HepG2 (cell line): Measurements from ENCODE around the gene TIFAB. TPM values are rescaled to one million over a fixed set of nuclear protein-coding genes. Genes with fewer than 3 reads are reported as not detected.

ENCODE experiments used
- ATAC-seq: fragments of 200-7000 bp; cut with Tn5 transposase; 3 replicates; pipeline ENCODE4 v1.9.1; 2020; ENCODE audit warnings: mild to moderate bottlenecking, moderate library complexity
- BruUV-seq: library from RNA; stranded (reverse); fragments of 400-500 nt; replicated peaks from 2 replicates; lab custom pipeline; 2021; lab: Mats Ljungman, UMichigan
- CTCF ChIA-PET: fragments of 300-600 bp; formaldehyde crosslinking; extraction: SDS; loops from one replicate; lab custom pipeline; 2021; ENCODE audit warnings: low total read pairs, inconsistent platforms, low intra/inter-chr PET ratio; lab: Yijun Ruan, JAX
- POLR2A ChIA-PET: fragments of 350-600 bp; sonication (Branson Sonifier 250); formaldehyde crosslinking; loops from one replicate; lab custom pipeline; 2020; ENCODE audit warnings: antibody characterized with exemption, inconsistent platforms; lab: Yijun Ruan, JAX
- DNase-seq: peaks from one replicate; pipeline ENCODE4 v3.0.0-alpha.2; 2015; ENCODE audit warnings: low spot score
- FAIRE-seq: peaks from 3 replicates; lab custom pipeline; 2011; peaks lifted over from hg19 to GRCh38; lab: Jason Lieb, UNC
- H2AFZ ChIP-seq: one replicate; pipeline ENCODE4 v1.6.1; 2011; ENCODE audit warnings: low read length, inconsistent platforms
- H3K27ac ChIP-seq: fragments of 300-600 bp; 3 replicates; pipeline ENCODE4 v1.8.0; 2011; ENCODE audit warnings: mixed run types, mild to moderate bottlenecking, mixed read lengths, low read length, inconsistent platforms; ENCODE audit not compliant: insufficient read depth; ENCODE audit errors: extremely low read length
- H3K27me3 ChIP-seq, 2 experiments: fragments of 200-600 bp in 1 of 2; 2 replicates in 1 of 2; 3 replicates in 1 of 2; pipeline versions ENCODE4 v1.6.0 to v1.8.0; 2011; ENCODE audit warnings: low read length in 2 of 2, mild to moderate bottlenecking in 2 of 2, moderate library complexity in 2 of 2, inconsistent platforms in 1 of 2; ENCODE audit not compliant: insufficient read depth in 2 of 2, control insufficient read depth in 1 of 2
- H3K36me3 ChIP-seq, 2 experiments: fragments of 200-600 bp in 1 of 2; replicated peaks in 1 of 2; 2 replicates in 1 of 2; 3 replicates in 1 of 2; pipeline versions ENCODE4 v1.5.1 to v1.8.0; 2011; ENCODE audit warnings: low read length in 2 of 2, inconsistent platforms in 1 of 2; ENCODE audit not compliant: insufficient read depth in 2 of 2, control insufficient read depth in 1 of 2
- H3K4me1 ChIP-seq: 2 replicates; pipeline ENCODE4 v1.5.1; 2012; ENCODE audit warnings: low read length, inconsistent platforms; ENCODE audit not compliant: insufficient read depth
- H3K4me2 ChIP-seq: 2 replicates; pipeline ENCODE4 v1.6.0; 2011; ENCODE audit warnings: low read depth, low read length, inconsistent platforms
- H3K4me3 ChIP-seq, 3 experiments: fragments of 200-600 bp in 1 of 3; sonication (generic), shearing (Covaris generic) in 1 of 3; replicated peaks in 1 of 3; 2 replicates each; pipeline ENCODE4 v1.5.1; 2011 to 2016; ENCODE audit warnings: low read length in 3 of 3, inconsistent platforms in 2 of 3, low read depth in 2 of 3, mild to moderate bottlenecking in 2 of 3, control low read depth in 1 of 3, mixed read lengths in 1 of 3; ENCODE audit not compliant: insufficient read depth in 1 of 3
- H3K79me2 ChIP-seq: one replicate; pipeline ENCODE4 v1.6.1; 2011; ENCODE audit warnings: low read length, inconsistent platforms; ENCODE audit not compliant: insufficient read depth
- H3K9ac ChIP-seq: 2 replicates; pipeline ENCODE4 v1.6.0; 2011; ENCODE audit warnings: mild to moderate bottlenecking, low read depth, low read length, inconsistent platforms; ENCODE audit not compliant: insufficient read depth
- H3K9me3 ChIP-seq: 2 replicates; pipeline ENCODE4 v1.5.1; 2012; ENCODE audit warnings: mild to moderate bottlenecking, low read length
- H4K20me1 ChIP-seq: 2 replicates; pipeline ENCODE4 v1.6.0; 2011; ENCODE audit warnings: inconsistent platforms, mild to moderate bottlenecking, low read length, moderate library complexity; ENCODE audit not compliant: insufficient read depth
- CREBL2 ChIP-seq: sonication (generic); formaldehyde crosslinking; IDR thresholded peaks from 2 replicates; pipeline ENCODE4 v1.8.1; 2023; ENCODE audit warnings: missing genetic modification reagents, mild to moderate bottlenecking, borderline replicate concordance
- EP300 ChIP-seq, 3 experiments: sonication (generic) in 1 of 3; formaldehyde crosslinking in 1 of 3; IDR thresholded peaks; 2 replicates each; pipeline versions ENCODE4 v1.5.1 to v1.6.1; 2011 to 2020; ENCODE audit warnings: low read depth in 2 of 3, low read length in 2 of 3, borderline replicate concordance in 1 of 3, improper control_type of control experiment in 1 of 3, mild to moderate bottlenecking in 1 of 3, missing genetic modification reagents in 1 of 3, moderate library complexity in 1 of 3
- FOSL2 ChIP-seq: sonication (generic); formaldehyde crosslinking; IDR thresholded peaks from 2 replicates; pipeline ENCODE4 v1.4.0; 2020; ENCODE audit warnings: missing genetic modification reagents
- MATR3 ChIP-seq: sonication (generic); formaldehyde crosslinking; IDR thresholded peaks from 2 replicates; pipeline ENCODE4 v1.4.0; 2020; ENCODE audit warnings: missing genetic modification reagents
- MEIS1 ChIP-seq: sonication (generic); formaldehyde crosslinking; IDR thresholded peaks from 2 replicates; pipeline ENCODE4 v1.9.0; 2021; ENCODE audit warnings: mild to moderate bottlenecking, missing genetic modification reagents, moderate library complexity, borderline replicate concordance
- PATZ1 ChIP-seq: sonication (generic); formaldehyde crosslinking; IDR thresholded peaks from 2 replicates; pipeline ENCODE4 v1.4.0; 2020; ENCODE audit warnings: missing genetic modification reagents
- RBM39 ChIP-seq: fragments of 200-400 bp; formaldehyde crosslinking; IDR thresholded peaks from one replicate; pipeline ENCODE4 v1.6.1; 2018; ENCODE audit warnings: antibody characterized with exemption, mild to moderate bottlenecking, low read depth, low read length; ENCODE audit not compliant: poor library complexity, severe bottlenecking
- SIN3A ChIP-seq: IDR thresholded peaks from 2 replicates; pipeline ENCODE4 v1.6.1; 2011; ENCODE audit warnings: low read depth, mild to moderate bottlenecking, control low read depth, low read length, borderline replicate concordance
- SRSF9 ChIP-seq: fragments of 200-400 bp; formaldehyde crosslinking; IDR thresholded peaks from 2 replicates; pipeline ENCODE4 v1.6.1; 2018; ENCODE audit warnings: borderline replicate concordance, mild to moderate bottlenecking, low read depth, low read length; ENCODE audit not compliant: insufficient read depth, poor library complexity, severe bottlenecking
- UBTF ChIP-seq: sonication (generic); formaldehyde crosslinking; IDR thresholded peaks from 2 replicates; pipeline ENCODE4 v1.4.0; 2020; ENCODE audit warnings: mild to moderate bottlenecking, missing genetic modification reagents
- XRCC5 ChIP-seq: fragments of 200-400 bp; formaldehyde crosslinking; optimal IDR thresholded peaks from 2 replicates; pipeline ENCODE3; 2017; ENCODE audit warnings: mild to moderate bottlenecking, low read length
- ZNF274 ChIP-seq: sonication (generic); formaldehyde crosslinking; IDR thresholded peaks from 2 replicates; pipeline ENCODE4 v1.5.1; 2020; ENCODE audit warnings: mild to moderate bottlenecking, missing genetic modification reagents
- ZNF768 ChIP-seq: sonication (generic); formaldehyde crosslinking; IDR thresholded peaks from 2 replicates; pipeline ENCODE4 v1.4.0; 2020; ENCODE audit warnings: missing genetic modification reagents
- WGBS: methylation state at CpG from one replicate; pipeline ENCODE4 v1.1.6; 2017; ENCODE audit warnings: low lambda C conversion rate; 5-methylcytosine and 5-hydroxymethylcytosine counted together
- in situ Hi-C: cut with HindIII; loops from 2 replicates; pipeline ENCODE4 v1.10.0; 2017; ENCODE audit warnings: low pct_unique_long_range_greater_than_20kb; ENCODE audit not compliant: extremely low pct_ligation_motif_present
- intact Hi-C: fragments of 100-400 bp; cut with micrococcal nuclease; formaldehyde crosslinking; loops from one replicate; pipeline ENCODE4 v1.10.0; 2022; ENCODE audit not compliant: unreplicated experiment
- polyA plus RNA-seq, 8 experiments: library from polyadenylated mRNA; depleted of rRNA in 3 of 8; stranded (reverse) in 7 of 8; unstranded in 1 of 8; fragments of >200 nt; fragmentation: Illumina TruSeq in 4 of 8; extraction: Trizol in 4 of 8; gene quantifications; 2 replicates each; pipeline versions ENCODE4 v1.2.1 to v1.2.3, GENCODE V29; 2011 to 2016; ENCODE audit warnings: low read depth in 4 of 8, missing spikeins in 1 of 8, mixed read lengths in 1 of 8; ENCODE audit not compliant: insufficient read depth in 1 of 8
- total RNA-seq, 5 experiments: library from RNA; depleted of rRNA; stranded (reverse); fragments of >200 nt; fragmentation: Illumina TruSeq; extraction: Trizol; gene quantifications; 2 replicates each; pipeline ENCODE4 v1.2.3, GENCODE V29; 2016; ENCODE audit warnings: low read depth in 1 of 5

The TIFAB gene
- total and polyA plus RNA-seq, 2 of the 13 experiments (the other 11 are each of a cell fraction or from before 2014, with no cell fraction given) = not detected

GRCh38 chr5:135492319-135492626, 40.1 kb upstream of the TIFAB start (continued):
- TF ChIP-seq SIN3A (no peak), CREBL2 (no peak)

GRCh38 chr5:135491552-135492318, 39.6 kb upstream of the TIFAB start:
- no peaks in the 10 kb centered on the region for H3K36me3 ChIP-seq
- peak; percentile 57 for FAIRE-seq
- peak overlapping the region; percentile 18 to 60 (median 26); a peak in 3 of 6 replicates for H3K4me3 ChIP-seq
- ChIA-PET CTCF (no interaction called here), POLR2A (interaction anchor here (2.2 kb wide), 1 partner anchor 9 kb away, joined by 6 read pairs; no protein-coding TSS in a partner anchor)
- H2AFZ ChIP-seq = no peak overlapping the region
- H3K4me1 ChIP-seq = peaks cover 65% of the 10 kb centered on the region
- no peaks in the 10 kb centered on the region for H4K20me1 ChIP-seq
- H3K79me2 ChIP-seq = no peaks in the 10 kb centered on the region
- no peak overlapping the region for H3K9ac ChIP-seq
- in situ Hi-C loops = no loop called here
- peaks cover 0 to 21% of the 10 kb centered on the region in 2 experiments; a peak in 3 of 5 replicates for H3K27me3 ChIP-seq
- DNase-seq = peak; percentile 47
- no peaks in the 10 kb centered on the region for H3K9me3 ChIP-seq
- no TSS peak for BruUV-seq
- 2% methylated on average over 5 of the region's 40 CpGs for WGBS
- no peak overlapping the region for H3K27ac ChIP-seq
- intact Hi-C loops = no loop called here
- ATAC-seq = peak; percentile 43
- peak overlapping the region; percentile 52 for H3K4me2 ChIP-seq
- TF ChIP-seq EP300 (IDR thresholded peaks at IDR 0.05; ENCODE audit: low read depth in 2 of 2, low read length in 2 of 2) (peak in 1 of 2 experiments; percentile 13; a peak in 1 of 4 replicates), EP300 (CRISPR knock-in tag; IDR thresholded peaks at IDR 0.05; ENCODE audit: borderline replicate concordance) (no peak), XRCC5 (peak; percentile 28), FOSL2 (CRISPR knock-in tag) (peak; percentile 62), MEIS1 (CRISPR knock-in tag) (peak; percentile 41; the same call in 1 of the 2 replicates), ZNF768 (peak; percentile 11; the same call in 1 of the 2 replicates), PATZ1 (peak; percentile 46), ZNF274 (CRISPR knock-in tag) (no peak), UBTF (0 out of 2 replicates have a peak, but pooled peaks have one; percentile 14), RBM39 (peak; percentile 57), MATR3 (CRISPR knock-in tag) (no peak), SRSF9 (no peak)
